Neural cell (in vitro differentiated cells): ENCODE measurements around the gene SYF2. TPM values are rescaled to one million over a fixed set of nuclear protein-coding genes. Genes with fewer than 3 reads are reported as not detected.

Experiments used
- H2AFZ ChIP-seq: fragments of 200-600, 300-800 bp; sonication (generic), shearing (Covaris generic); 2 replicates; pipeline ENCODE4 v1.6.0; 2014; ENCODE audit warnings: low read depth, mild to moderate bottlenecking, antibody characterized with exemption, low read length, moderate library complexity
- H3F3A ChIP-seq: fragments of 200-600 bp; shearing (Covaris generic); 2 replicates; pipeline ENCODE4 v1.6.1; 2016; ENCODE audit warnings: mild to moderate bottlenecking, moderate library complexity, mixed read lengths, antibody characterized with exemption, low read length; ENCODE audit not compliant: insufficient read depth, poor library complexity, severe bottlenecking
- H3K27ac ChIP-seq: fragments of 200-600, 300-800 bp; sonication (generic), shearing (Covaris generic); 2 replicates; pipeline ENCODE4 v1.5.1; 2014; ENCODE audit warnings: mild to moderate bottlenecking, low read length, moderate library complexity
- H3K27me3 ChIP-seq: fragments of 300-800, 200-600 bp; sonication (generic), shearing (Covaris generic); 2 replicates; pipeline ENCODE4 v1.6.0; 2014; ENCODE audit warnings: mild to moderate bottlenecking, low read depth, low read length, moderate library complexity; ENCODE audit not compliant: insufficient read depth
- H3K36me3 ChIP-seq: fragments of 300-800, 200-600 bp; sonication (generic), shearing (Covaris generic); 2 replicates; pipeline ENCODE4 v1.5.1; 2014; ENCODE audit warnings: mild to moderate bottlenecking, antibody characterized with exemption, low read length, moderate library complexity; ENCODE audit not compliant: insufficient read depth
- H3K4me2 ChIP-seq: fragments of 300-800, 200-600 bp; sonication (generic), shearing (Covaris generic); 2 replicates; pipeline ENCODE4 v1.6.0; 2014; ENCODE audit warnings: mild to moderate bottlenecking, low read length
- H3K4me3 ChIP-seq: fragments of 300-800, 200-600 bp; sonication (generic), shearing (Covaris generic); 2 replicates; pipeline ENCODE4 v1.5.1; 2014; ENCODE audit warnings: mild to moderate bottlenecking, low read length, moderate library complexity
- H3K79me2 ChIP-seq: fragments of 200-600 bp; shearing (Covaris generic); replicated peaks from 2 replicates; pipeline ENCODE4 v1.6.0; 2014; ENCODE audit warnings: mild to moderate bottlenecking, low read length, moderate library complexity; ENCODE audit not compliant: insufficient read depth
- H3K9ac ChIP-seq: fragments of 300-800, 200-600 bp; sonication (generic), shearing (Covaris generic); 2 replicates; pipeline ENCODE4 v1.6.1; 2016; ENCODE audit warnings: mild to moderate bottlenecking, low read length, mixed read lengths
- H3K9me2 ChIP-seq: fragments of 200-600 bp; shearing (Covaris generic); 2 replicates; pipeline ENCODE4 v1.6.1; 2016; ENCODE audit warnings: mild to moderate bottlenecking, low read length, mixed read lengths; ENCODE audit not compliant: insufficient read depth
- H3K9me3 ChIP-seq: fragments of 200-600, 300-800 bp; sonication (generic), shearing (Covaris generic); 2 replicates; pipeline ENCODE4 v1.6.1; 2016; ENCODE audit warnings: mild to moderate bottlenecking, mixed run types, low read length, moderate library complexity, mixed read lengths
- H4K20me1 ChIP-seq: fragments of 200-600 bp; shearing (Covaris generic); 2 replicates; pipeline ENCODE4 v1.6.1; 2016; ENCODE audit warnings: mild to moderate bottlenecking, mixed run types; ENCODE audit not compliant: insufficient read depth
- CTCF ChIP-seq: fragments of 450-650 bp; IDR thresholded peaks from 2 replicates; pipeline ENCODE4 v1.5.1; 2014; ENCODE audit warnings: antibody characterized with exemption, mild to moderate bottlenecking, moderate library complexity; ENCODE audit not compliant: poor library complexity, severe bottlenecking
- EP300 ChIP-seq: fragments of 450-650 bp; conservative IDR thresholded peaks from 2 replicates; pipeline ENCODE4 v1.6.1; 2014; ENCODE audit warnings: antibody characterized with exemption, mild to moderate bottlenecking, moderate library complexity; ENCODE audit not compliant: poor library complexity, severe bottlenecking
- EZH2 ChIP-seq: fragments of 200-600, 300-800 bp; shearing (Covaris generic), sonication (generic); IDR thresholded peaks from 2 replicates; pipeline ENCODE4 v1.6.1; 2014; ENCODE audit warnings: antibody characterized with exemption, low read length, borderline replicate concordance, mild to moderate bottlenecking; ENCODE audit not compliant: insufficient read depth, poor library complexity, severe bottlenecking
- MXI1 ChIP-seq: fragments of 450-650 bp; conservative IDR thresholded peaks from 2 replicates; pipeline ENCODE4 v1.6.1; 2014; ENCODE audit warnings: antibody characterized with exemption, mild to moderate bottlenecking; ENCODE audit not compliant: poor library complexity, severe bottlenecking
- POLR2AphosphoS5 ChIP-seq: IDR thresholded peaks from 2 replicates; pipeline ENCODE4 v1.6.1; 2012
- RAD21 ChIP-seq: fragments of 450-650 bp; conservative IDR thresholded peaks from 2 replicates; pipeline ENCODE4 v1.6.1; 2014; ENCODE audit warnings: antibody characterized with exemption, mild to moderate bottlenecking, moderate library complexity
- SMC3 ChIP-seq: fragments of 450-650 bp; conservative IDR thresholded peaks from 2 replicates; pipeline ENCODE4 v1.6.1; 2014; ENCODE audit warnings: antibody characterized with exemption, mild to moderate bottlenecking, moderate library complexity; ENCODE audit not compliant: poor library complexity
- TAF1 ChIP-seq: IDR thresholded peaks from 2 replicates; pipeline ENCODE4 v1.6.1; 2012; ENCODE audit warnings: low read depth
- polyA plus RNA-seq: library from polyadenylated mRNA; depleted of rRNA; stranded (reverse); fragments of >200 nt; gene quantifications from 2 replicates; pipeline ENCODE4 v1.2.3, GENCODE V29; 2014
- TF ChIP-seq, protein P1 (sequence below): IDR thresholded peaks from 2 replicates; pipeline ENCODE4 v1.6.1; 2012; ENCODE audit warnings: borderline replicate concordance

SYF2 gene
- polyA plus RNA-seq, 1 donor from 2014 or later: 94.1 TPM

DNA sequence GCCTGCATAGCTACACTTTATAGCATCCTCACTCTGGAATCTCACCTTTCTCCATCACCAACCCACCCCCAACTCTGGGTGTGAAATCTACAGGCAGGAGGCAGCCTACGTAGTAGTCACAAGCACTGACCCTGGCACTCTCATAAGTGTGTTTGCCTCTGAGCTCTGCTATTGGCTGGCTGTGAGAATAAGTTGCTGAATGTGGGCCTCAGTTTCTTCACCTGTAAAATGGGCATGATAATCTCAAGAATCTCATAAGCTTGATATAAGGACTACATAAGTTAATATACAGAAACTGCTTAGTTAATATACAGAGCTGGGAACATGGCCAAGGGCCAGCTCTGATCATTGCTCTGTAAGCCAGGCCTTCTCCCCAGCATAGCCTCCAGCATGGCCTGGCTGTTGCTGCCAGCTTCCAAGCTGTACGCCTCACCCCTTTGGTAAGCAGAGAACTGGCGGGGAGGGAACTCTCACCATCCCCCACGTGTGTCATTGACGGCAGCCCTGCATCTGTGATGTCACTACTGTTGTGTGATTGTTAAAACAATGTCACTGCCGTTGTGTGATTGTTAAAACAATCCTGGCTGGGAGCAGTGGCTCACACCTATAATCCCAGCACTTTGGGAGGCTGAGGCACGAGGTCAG lies 53.3 kb downstream of the SYF2 start:
- no peaks in the 10 kb centered on the region for H3K27me3 ChIP-seq
- H3K79me2 ChIP-seq: no peaks in the 10 kb centered on the region
- H3K27ac ChIP-seq: no peak overlapping the region
- no peaks in the 10 kb centered on the region for H3F3A ChIP-seq
- no peaks in the 10 kb centered on the region for H3K36me3 ChIP-seq
- no peaks in the 10 kb centered on the region for H3K9me2 ChIP-seq
- H3K4me2 ChIP-seq: no peak overlapping the region
- H4K20me1 ChIP-seq: no peaks in the 10 kb centered on the region
- H3K4me3 ChIP-seq: no peak overlapping the region
- H2AFZ ChIP-seq: no peak overlapping the region
- H3K9me3 ChIP-seq: no peaks in the 10 kb centered on the region
- TF ChIP-seq EZH2: no peak
- TF ChIP-seq TAF1: no peak
- no peak for TF ChIP-seq POLR2AphosphoS5
- TF ChIP-seq, protein P1, sequence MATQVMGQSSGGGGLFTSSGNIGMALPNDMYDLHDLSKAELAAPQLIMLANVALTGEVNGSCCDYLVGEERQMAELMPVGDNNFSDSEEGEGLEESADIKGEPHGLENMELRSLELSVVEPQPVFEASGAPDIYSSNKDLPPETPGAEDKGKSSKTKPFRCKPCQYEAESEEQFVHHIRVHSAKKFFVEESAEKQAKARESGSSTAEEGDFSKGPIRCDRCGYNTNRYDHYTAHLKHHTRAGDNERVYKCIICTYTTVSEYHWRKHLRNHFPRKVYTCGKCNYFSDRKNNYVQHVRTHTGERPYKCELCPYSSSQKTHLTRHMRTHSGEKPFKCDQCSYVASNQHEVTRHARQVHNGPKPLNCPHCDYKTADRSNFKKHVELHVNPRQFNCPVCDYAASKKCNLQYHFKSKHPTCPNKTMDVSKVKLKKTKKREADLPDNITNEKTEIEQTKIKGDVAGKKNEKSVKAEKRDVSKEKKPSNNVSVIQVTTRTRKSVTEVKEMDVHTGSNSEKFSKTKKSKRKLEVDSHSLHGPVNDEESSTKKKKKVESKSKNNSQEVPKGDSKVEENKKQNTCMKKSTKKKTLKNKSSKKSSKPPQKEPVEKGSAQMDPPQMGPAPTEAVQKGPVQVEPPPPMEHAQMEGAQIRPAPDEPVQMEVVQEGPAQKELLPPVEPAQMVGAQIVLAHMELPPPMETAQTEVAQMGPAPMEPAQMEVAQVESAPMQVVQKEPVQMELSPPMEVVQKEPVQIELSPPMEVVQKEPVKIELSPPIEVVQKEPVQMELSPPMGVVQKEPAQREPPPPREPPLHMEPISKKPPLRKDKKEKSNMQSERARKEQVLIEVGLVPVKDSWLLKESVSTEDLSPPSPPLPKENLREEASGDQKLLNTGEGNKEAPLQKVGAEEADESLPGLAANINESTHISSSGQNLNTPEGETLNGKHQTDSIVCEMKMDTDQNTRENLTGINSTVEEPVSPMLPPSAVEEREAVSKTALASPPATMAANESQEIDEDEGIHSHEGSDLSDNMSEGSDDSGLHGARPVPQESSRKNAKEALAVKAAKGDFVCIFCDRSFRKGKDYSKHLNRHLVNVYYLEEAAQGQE: no peak
- TF ChIP-seq EP300: no peak
- TF ChIP-seq MXI1: no peak
- no peak for TF ChIP-seq RAD21
- no peak for TF ChIP-seq SMC3
- TF ChIP-seq CTCF: no peak
- no peak overlapping the region for H3K9ac ChIP-seq

GRCh38 chr1:25174730-25175612 lies 57.3 kb downstream of the SYF2 start:
- Histone ChIP-seq H2AFZ (no peak overlapping the region), H3K27ac (no peak overlapping the region), H3F3A (no peaks in the 10 kb centered on the region)

More at GRCh38 chr1:25174730-25175612, 57.3 kb downstream of the SYF2 start:
- Histone ChIP-seq H3K79me2 (no peaks in the 10 kb centered on the region), H3K27me3 (no peaks in the 10 kb centered on the region), H3K9me2 (no peaks in the 10 kb centered on the region), H3K4me2 (no peak overlapping the region), H3K9ac (no peak overlapping the region), H3K4me3 (no peak overlapping the region), H4K20me1 (no peaks in the 10 kb centered on the region), H3K36me3 (no peaks in the 10 kb centered on the region), H3K9me3 (no peaks in the 10 kb centered on the region)
- TF ChIP-seq RAD21: no peak
- TF ChIP-seq POLR2AphosphoS5: no peak
- no peak for TF ChIP-seq EZH2
- no peak for TF ChIP-seq MXI1
- no peak for TF ChIP-seq CTCF
- no peak for TF ChIP-seq EP300
- TF ChIP-seq SMC3: no peak
- TF ChIP-seq TAF1: no peak
- TF ChIP-seq, protein P1: no peak
